MM.1S (cell line): Measurements from ENCODE around the gene ENOX1.

ENCODE experiments used
- CTCF ChIP-seq: fragments of 300-600 bp; sonication (generic); IDR thresholded peaks from 2 replicates; pipeline ENCODE4 v1.5.1; 2016; ENCODE audit warnings: antibody characterized with exemption, low read length, mixed read lengths
- EZH2 ChIP-seq: fragments of 300-600 bp; sonication (generic); optimal IDR thresholded peaks from 2 replicates; pipeline ENCODE3; 2017; ENCODE audit warnings: low read depth, mild to moderate bottlenecking, antibody characterized with exemption, low read length, mixed read lengths
- EZH2phosphoT487 ChIP-seq: fragments of 300-600 bp; sonication (generic); IDR thresholded peaks from 2 replicates; pipeline ENCODE4 v1.6.1; 2018; ENCODE audit warnings: antibody characterized with exemption, low read length

DNA sequence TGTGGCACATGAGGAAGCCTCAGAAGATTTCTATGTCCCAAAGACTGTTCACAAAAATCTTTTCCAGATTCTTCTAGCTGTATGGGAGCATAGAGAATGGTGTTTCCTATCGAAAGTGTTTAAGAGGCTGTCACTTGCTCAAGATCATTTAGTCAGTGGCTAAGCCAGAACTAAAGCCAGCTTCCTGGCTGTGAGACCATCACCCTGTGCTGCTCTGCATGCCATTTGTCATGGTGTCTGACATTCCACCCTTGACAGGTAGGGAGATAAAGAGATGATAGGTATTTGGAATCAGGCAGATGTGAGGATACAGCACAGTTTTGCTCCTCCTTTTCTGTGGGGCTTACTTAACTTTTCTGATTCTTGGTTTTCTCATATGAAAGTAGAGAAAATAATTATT lies 586.0 kb downstream of the ENOX1 start:
- no peak for TF ChIP-seq CTCF
- TF ChIP-seq EZH2phosphoT487, result no peak
- no peak for TF ChIP-seq EZH2
